Muscle of back (tissue), 13 donors: ENCODE data around the gene TLE6. TPM values are rescaled to one million over a fixed set of nuclear protein-coding genes. Genes with fewer than 3 reads are reported as not detected.
"Not testable (repeated sequence)": the region's sequence is repeated elsewhere in the genome, so short reads cannot be mapped to it uniquely, and the experiment has no call there.

Source experiments
- DNase-seq, 3 donors: peaks; one replicate each; pipeline versions ENCODE4 v3.0.0 to v3.0.0-alpha.2; 2013
- long read RNA-seq, 9 donors: transcript quantifications; one replicate each; lab custom pipeline, GENCODE V29; 2026
- polyA plus RNA-seq, 10 donors: library from polyadenylated mRNA; unstranded; fragments of 120-200 nt; gene quantifications; one replicate each; pipeline ENCODE4 v1.2.1, GENCODE V29; 2013; ENCODE audit not compliant: insufficient read length in 10 of 10

The TLE6 gene
- under 1 TPM; 0.30 to 0.91 (median 0.55) TPM for polyA plus RNA-seq
- long read RNA-seq, donor 1, result 0 reads
- long read RNA-seq, donor 2, result 0 reads
- long read RNA-seq, donor 3, result 0 reads
- long read RNA-seq, donor 4, result 0 reads
- long read RNA-seq, donor 5, result 0 reads
- long read RNA-seq, donor 6, result 0 reads
- long read RNA-seq, donor 7, result 0 reads
- long read RNA-seq, donor 8, result 0 reads
- long read RNA-seq, donor 9, result 0 reads

- DNase-seq, result peak; percentile 93 to 96 (median 94)
These were observed at the start of gene TLE6 for GRCh38 chr19:2977001-2977745. Gene TLE6, plus strand, starts transcription at chr19:2977564. Its CDS starts 670 bp downstream, at chr19:2978234.

GRCh38 chr19:2933490-2933910, 43.9 kb upstream of the TLE6 start:
- DNase-seq, result no peak

GRCh38 chr19:2935863-2936262, 41.5 kb upstream of the TLE6 start:
- DNase-seq, result not testable (repeated sequence)

- DNase-seq, result no peak
These were observed 34.3 kb upstream of the TLE6 start for GRCh38 chr19:2942928-2943640.

DNA sequence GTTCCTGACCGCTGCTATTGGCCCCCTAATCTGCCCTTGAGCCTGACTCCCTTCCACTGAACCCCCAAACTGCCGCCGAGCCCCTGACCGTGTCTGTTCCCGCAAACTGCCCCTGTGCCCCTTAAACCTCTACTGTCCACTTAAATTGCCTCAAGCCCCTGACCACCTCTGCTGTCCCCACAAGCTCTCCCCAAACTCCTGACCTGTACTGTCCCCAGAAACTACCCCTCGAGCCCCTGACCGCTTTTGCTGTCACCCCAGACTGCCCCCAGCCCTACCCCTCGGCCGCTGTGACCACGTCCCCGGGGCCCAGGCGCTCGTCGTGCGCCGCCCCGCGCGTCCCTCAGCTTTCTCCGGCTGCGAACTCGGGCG, 33.0 kb upstream of the TLE6 start:
- no peak for DNase-seq

GRCh38 chr19:2944775-2945574, 32.4 kb upstream of the TLE6 start, which contains the start of gene ZNF77:
Gene ZNF77, minus strand, starts transcription at chr19:2944971. Its CDS starts 131 bp downstream, at chr19:2944840.
- DNase-seq, result peak; percentile 98 to 99 (median 99)

- no peak for DNase-seq
These were observed 31.7 kb upstream of the TLE6 start for GRCh38 chr19:2945575-2946184.

- peak in 1 of 3 donors; percentile 34 for DNase-seq
These were observed 27.5 kb upstream of the TLE6 start for GRCh38 chr19:2949939-2950285.

DNA sequence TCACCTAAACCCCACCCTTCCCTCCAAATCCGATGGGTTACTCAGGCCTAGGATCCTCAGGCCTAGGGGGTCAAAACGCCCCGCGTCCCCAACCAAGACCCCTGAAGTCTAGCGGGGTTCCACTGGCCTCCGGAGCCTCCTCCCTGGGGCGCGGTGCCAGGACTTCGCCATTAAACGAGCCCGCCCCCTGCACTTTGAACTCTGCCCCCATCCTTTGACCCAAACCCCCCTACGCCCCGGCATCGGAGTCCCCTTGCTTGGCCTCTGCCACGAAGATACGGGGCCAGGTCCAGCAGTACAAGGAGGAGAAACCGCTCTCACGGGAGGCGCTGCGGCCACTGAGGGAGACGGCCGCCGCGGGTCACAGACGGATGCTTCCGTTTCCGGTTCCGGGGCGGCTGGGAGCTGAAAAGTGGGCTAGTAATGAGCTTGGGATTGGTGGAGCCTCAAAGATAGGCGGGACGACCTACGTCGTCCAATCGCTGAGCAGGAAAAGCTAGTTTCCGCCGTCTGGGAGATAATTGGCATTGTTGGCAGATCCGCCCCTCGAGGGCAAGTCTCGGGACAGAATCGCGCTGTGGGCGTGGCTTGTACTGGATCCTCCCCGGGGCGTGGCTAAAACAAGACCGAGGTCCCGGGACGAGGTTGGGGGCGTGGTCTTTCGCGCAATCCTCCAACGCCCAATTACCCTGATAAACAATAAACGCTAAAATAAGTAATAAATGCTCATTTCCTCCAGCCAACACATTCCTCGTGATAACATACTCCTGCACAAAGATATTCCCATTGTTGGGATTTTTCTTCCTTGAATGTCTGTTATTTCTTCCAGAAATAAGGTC, 26.9 kb upstream of the TLE6 start:
- DNase-seq, result peak; percentile 99

DNA sequence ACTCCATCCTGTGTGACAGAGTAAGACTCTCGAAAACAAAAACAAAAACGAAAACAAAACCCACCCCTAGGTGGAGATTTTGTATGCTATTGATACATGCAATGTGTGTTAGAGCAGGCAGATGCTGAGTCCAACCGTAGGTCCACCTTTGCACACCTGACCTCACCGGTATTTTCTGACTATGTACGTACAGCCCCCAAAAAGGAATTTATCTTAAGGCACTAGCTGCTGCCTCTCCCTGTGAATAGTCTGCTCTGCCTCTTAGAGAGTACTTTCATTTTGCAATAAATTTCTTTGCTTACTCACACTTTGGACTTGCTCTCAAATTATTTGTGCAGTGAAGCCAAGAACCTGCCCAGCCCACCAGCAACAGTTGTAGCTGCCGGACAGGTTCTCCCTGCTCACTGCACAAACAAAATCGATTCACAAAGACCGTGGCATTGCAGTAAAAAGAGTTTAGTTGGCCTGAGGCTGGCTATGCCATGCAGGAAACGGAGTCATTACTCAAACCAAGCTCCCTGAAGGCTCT, 24.3 kb upstream of the TLE6 start:
- no peak for DNase-seq

DNA sequence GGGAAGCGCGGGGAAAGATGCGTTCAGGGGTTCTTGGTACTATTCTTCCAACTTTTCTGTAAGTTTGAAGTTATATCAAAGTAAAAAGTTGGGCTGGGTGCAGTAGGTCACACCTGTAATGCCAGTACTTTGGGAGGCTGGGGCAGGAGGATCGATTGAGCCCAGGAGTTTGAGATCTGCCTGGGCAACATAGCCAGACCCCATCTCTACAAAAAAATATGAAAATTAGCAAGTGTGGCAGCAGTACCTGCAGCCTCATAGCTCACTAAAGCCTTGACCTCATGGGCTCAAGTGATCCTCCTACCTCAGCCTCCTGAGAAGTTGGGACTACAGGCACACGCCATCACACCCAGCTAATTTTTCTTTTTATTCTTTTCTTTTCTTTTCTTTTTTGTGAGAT, 20.2 kb upstream of the TLE6 start:
- no peak for DNase-seq

- no peak for DNase-seq
These were observed 17.2 kb upstream of the TLE6 start for GRCh38 chr19:2960120-2960519.

DNA sequence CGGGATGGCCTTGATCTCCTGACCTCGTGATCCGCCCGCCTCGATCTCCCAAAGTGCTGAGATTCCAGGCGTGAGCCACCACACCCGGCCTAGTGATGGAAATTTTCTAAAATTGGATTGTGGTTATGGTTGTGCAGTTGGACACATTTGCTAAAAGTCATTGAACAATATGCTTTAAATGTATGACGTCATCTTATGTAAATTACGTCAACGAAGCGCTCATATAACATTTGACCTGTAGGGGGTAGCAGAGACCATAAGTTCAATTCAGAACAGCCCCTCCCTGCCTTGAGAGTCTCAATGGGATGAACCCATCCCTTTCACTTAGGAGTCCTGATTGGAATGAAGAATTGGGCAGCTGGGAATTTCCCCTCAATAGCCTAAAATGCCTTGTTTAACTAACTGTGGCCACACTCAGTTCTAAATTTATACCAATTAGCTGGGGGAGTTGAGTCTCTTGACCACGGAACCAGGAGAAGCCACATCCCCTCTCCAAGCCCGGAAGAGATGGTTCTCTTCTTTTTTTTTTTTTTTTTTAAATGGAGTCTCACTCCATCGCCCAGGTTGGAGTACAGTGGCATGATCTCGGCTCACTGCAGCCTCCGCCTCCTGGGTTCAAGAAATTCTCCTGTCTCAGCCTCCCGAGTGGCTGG, 15.2 kb upstream of the TLE6 start:
- DNase-seq, result peak; percentile 77 to 93 (median 86)

- no peak for DNase-seq
These were observed 14.2 kb upstream of the TLE6 start for GRCh38 chr19:2963122-2963521.

GRCh38 chr19:2963631-2964030, 13.7 kb upstream of the TLE6 start:
- not testable (repeated sequence) for DNase-seq

GRCh38 chr19:2964874-2965273, 12.5 kb upstream of the TLE6 start:
- DNase-seq, result no peak

GRCh38 chr19:2967972-2968371, 9.4 kb upstream of the TLE6 start:
- DNase-seq, result no peak

DNA sequence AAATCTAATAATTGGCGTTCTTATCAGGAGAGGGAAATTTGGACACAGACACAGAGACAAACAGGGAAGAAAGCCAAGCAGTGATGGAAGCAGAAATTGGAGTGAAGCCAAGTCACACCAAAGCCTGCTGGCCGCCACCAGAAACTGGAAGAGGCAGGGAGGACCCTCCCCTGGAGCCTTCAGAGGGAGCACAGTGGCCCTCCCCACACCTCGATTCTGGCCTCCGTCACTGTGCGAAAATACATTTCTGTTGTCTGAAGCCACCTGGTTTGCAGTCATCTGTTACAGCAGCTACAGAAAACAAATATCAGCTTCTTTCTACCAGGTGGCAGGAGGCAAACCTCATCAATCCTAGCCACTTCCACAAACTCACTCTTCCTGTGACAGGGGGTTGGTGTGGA, 8.3 kb upstream of the TLE6 start:
- peak; percentile 59 to 92 (median 82) for DNase-seq

- DNase-seq, result no peak
These were observed 7.0 kb upstream of the TLE6 start for GRCh38 chr19:2970201-2970835.
